HG02763 (cell line): ENCODE measurements around the gene ENAH.

Source experiments
- ATAC-seq: cut with Tn5 transposase; IDR thresholded peaks from one replicate; pipeline ENCODE4 v1.9.1; 2021; ENCODE audit warnings: mild to moderate bottlenecking, moderate library complexity; ENCODE audit not compliant: unreplicated experiment

The ENAH gene

DNA sequence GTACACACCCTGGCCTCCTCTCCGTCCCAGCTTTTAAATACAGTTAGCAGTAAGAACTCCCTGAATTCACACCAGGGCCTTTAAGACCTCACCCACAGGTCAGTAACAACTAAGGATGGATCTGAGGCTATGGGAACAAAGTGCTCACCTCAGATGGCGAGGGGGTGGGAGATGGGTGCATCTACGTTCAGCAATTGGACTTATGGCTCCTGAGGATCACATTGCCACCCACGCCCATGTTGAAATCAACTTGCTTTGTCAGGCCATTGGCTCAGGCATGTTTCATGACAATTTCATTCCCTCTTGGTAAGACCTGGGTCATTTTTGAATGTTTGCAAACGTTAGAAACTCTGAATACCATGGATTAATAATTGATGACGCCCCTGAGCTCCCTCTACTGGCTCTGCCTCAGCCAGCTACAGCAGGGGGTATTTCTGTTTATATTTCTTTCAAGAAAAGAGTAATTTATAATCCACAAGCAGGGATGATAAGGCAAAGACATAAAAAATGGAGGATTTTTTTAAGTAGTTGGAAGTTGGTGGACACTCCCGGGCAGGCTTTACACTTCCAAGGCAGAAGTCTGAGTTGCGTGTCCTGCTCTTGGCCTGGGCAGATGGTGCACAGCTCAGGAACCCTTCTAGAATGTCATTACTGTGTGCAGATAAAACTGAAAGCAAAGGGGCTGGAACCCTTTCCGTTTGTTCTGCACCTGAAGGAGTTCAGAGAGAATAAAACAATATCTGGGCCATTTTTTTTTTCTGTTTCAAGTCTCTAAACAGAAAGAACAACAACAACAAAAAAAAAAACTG lies 211.4 kb downstream of the ENAH start:
- peak; percentile 40 for ATAC-seq

DNA sequence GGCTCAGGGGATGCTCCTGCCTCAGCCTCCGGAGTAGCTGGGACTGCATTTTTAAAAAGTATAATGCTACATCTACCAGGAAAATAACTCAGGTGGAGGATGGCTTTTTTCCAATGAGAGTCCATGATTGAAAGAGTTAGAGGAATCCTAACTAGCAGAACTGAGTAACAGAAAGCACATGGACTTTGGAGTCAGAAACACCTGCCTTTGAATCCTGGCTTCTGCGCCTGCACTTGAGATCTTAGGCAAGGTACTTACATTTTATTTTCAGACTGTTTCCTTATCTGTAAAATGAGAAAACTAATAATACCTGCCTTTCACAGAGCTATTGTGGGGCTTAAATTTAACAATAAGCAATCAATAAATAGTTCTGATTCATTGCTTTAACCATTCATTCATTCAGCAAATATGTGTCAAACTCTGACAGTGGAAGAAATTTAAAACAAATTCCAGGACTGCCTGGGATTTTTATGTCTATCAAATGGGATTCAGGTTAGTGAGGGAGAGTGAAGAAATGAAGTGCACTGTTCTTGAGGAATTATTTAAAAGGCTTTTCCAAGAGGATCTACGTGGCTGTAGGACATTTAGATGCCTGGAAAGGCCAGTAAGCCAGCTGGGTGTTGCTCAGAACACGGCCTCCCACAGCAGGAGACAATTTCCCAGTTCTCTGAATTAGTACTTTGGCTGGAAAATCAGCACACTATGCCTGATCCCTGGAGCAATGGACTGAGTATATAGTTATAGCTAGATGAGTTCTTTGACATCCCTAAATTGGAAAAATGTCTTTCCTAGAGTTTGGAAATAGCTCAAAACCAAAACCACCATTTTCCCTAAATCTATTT lies 212.3 kb downstream of the ENAH start:
- ATAC-seq: no peak

DNA sequence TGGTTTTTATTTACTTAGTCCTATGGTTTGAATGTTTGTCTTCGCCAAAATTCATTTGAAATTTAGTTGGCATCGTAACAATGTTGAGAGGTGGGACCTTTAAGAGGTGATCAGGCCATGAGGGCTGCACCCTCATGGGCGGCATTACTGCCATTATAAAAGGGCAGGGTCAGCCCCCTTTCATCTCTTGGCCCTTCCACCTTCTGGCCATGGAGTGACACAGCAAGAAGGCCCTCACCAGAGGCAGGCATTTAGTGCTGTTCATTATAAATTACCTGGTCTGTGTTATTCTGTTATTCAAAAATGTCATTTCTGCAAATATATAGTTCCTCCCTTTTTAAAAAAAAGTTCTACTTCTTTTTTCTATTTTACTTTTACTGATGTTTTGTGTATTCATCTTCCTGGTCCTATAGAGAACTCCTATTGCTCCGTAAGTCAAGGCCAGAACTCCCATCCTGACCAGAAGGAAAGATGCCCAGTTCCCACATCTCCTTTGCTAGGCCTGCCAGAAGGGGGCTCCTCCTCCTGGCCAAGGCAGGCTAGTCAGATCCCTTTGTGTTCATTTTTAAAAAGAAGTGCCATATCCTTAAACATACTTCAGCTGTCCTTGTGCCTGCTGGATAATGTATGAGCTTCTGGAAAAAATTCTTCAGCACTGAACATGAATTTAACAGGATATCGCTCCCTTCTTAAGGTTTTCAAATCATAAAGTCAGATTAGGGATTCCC lies 215.0 kb downstream of the ENAH start:
- ATAC-seq: no peak
